Mesenchymal stem cell (in vitro differentiated cells and primary cell): ENCODE results near the gene GAGE12J. TPM values are rescaled to one million over a fixed set of nuclear protein-coding genes. Genes with fewer than 3 reads are reported as not detected.
"Not testable (repeated sequence)": the region's sequence is repeated elsewhere in the genome, so short reads cannot be mapped to it uniquely, and the experiment has no call there.

Experiments
- DNase-seq: peaks from one replicate; pipeline ENCODE4 v3.0.0-alpha.2; 2013
- H2AFZ ChIP-seq: one replicate; pipeline ENCODE4 v1.6.1; 2013; ENCODE audit warnings: low read depth, mild to moderate bottlenecking, control low read depth, inconsistent platforms, low read length, moderate library complexity
- H2AK5ac ChIP-seq: 2 replicates; pipeline ENCODE4 v1.6.1; 2013; ENCODE audit warnings: low read length, moderate library complexity, mild to moderate bottlenecking, inconsistent platforms; ENCODE audit not compliant: severe bottlenecking
- H2BK120ac ChIP-seq: one replicate; pipeline ENCODE4 v1.6.1; 2013; ENCODE audit warnings: low read depth, mild to moderate bottlenecking, inconsistent platforms, low read length, moderate library complexity
- H2BK12ac ChIP-seq, 2 experiments: one replicate each; pipeline ENCODE4 v1.6.1; 2013; ENCODE audit warnings: inconsistent platforms in 2 of 2, low read length in 2 of 2, mild to moderate bottlenecking in 2 of 2, moderate library complexity in 2 of 2, control low read depth in 1 of 2
- H2BK15ac ChIP-seq: one replicate; pipeline ENCODE4 v1.6.1; 2013; ENCODE audit warnings: mild to moderate bottlenecking, low read depth, inconsistent platforms; ENCODE audit not compliant: poor library complexity, severe bottlenecking
- H2BK5ac ChIP-seq: 2 replicates; pipeline ENCODE4 v1.6.1; 2013; ENCODE audit warnings: low read depth, mild to moderate bottlenecking, low read length, control low read depth, inconsistent platforms; ENCODE audit not compliant: poor library complexity, severe bottlenecking
- H3K14ac ChIP-seq, 2 experiments: one replicate each; pipeline ENCODE4 v1.6.1; 2013; ENCODE audit warnings: inconsistent platforms in 2 of 2, low read length in 2 of 2, control low read depth in 1 of 2, mild to moderate bottlenecking in 1 of 2, moderate library complexity in 1 of 2
- H3K18ac ChIP-seq, 2 experiments: one replicate each; pipeline ENCODE4 v1.6.1; 2013; ENCODE audit warnings: inconsistent platforms in 2 of 2, low read length in 2 of 2, control low read depth in 1 of 2, low read depth in 1 of 2, mild to moderate bottlenecking in 1 of 2
- H3K23ac ChIP-seq, 2 experiments: one replicate each; pipeline ENCODE4 v1.6.1; 2013; ENCODE audit warnings: inconsistent platforms in 2 of 2, low read length in 2 of 2, mild to moderate bottlenecking in 2 of 2, moderate library complexity in 2 of 2, control low read depth in 1 of 2
- H3K27ac ChIP-seq: 2 replicates; pipeline ENCODE4 v1.5.1; 2013; ENCODE audit warnings: mild to moderate bottlenecking, moderate library complexity, low read length, control low read depth, inconsistent platforms; ENCODE audit not compliant: poor library complexity, severe bottlenecking
- H3K27me3 ChIP-seq, 2 experiments: 2 replicates each; pipeline versions ENCODE4 v1.6.1 to v1.7.0; 2013; ENCODE audit warnings: low read length in 2 of 2, mild to moderate bottlenecking in 2 of 2, moderate library complexity in 2 of 2, control low read depth in 1 of 2, inconsistent platforms in 1 of 2; ENCODE audit not compliant: control insufficient read depth in 1 of 2, insufficient read depth in 1 of 2
- H3K36me3 ChIP-seq, 2 experiments: 2 replicates each; pipeline versions ENCODE4 v1.6.1 to v1.7.0; 2013; ENCODE audit warnings: low read length in 2 of 2, control low read depth in 1 of 2, inconsistent platforms in 1 of 2, low read depth in 1 of 2, mild to moderate bottlenecking in 1 of 2; ENCODE audit not compliant: insufficient read depth in 2 of 2, control insufficient read depth in 1 of 2
- H3K4ac ChIP-seq, 2 experiments: one replicate each; pipeline ENCODE4 v1.6.1; 2013; ENCODE audit warnings: inconsistent platforms in 2 of 2, low read length in 2 of 2, mild to moderate bottlenecking in 2 of 2, moderate library complexity in 2 of 2, control low read depth in 1 of 2, low read depth in 1 of 2
- H3K4me1 ChIP-seq: 2 replicates; pipeline ENCODE4 v1.6.1; 2013; ENCODE audit warnings: low read depth, low read length, control low read depth; ENCODE audit not compliant: control insufficient read depth, insufficient read depth
- H3K4me2 ChIP-seq: 2 replicates; pipeline ENCODE4 v1.6.1; 2013; ENCODE audit warnings: low read length, mild to moderate bottlenecking, inconsistent platforms; ENCODE audit not compliant: poor library complexity, severe bottlenecking
- H3K4me3 ChIP-seq, 2 experiments: 2 replicates each; pipeline versions ENCODE4 v1.5.1 to v1.7.0; 2013; ENCODE audit warnings: low read length in 2 of 2, mild to moderate bottlenecking in 2 of 2, control low read depth in 1 of 2, low read depth in 1 of 2; ENCODE audit not compliant: insufficient read depth in 1 of 2
- H3K79me1 ChIP-seq: replicated peaks from 2 replicates; pipeline ENCODE4 v1.6.1; 2013; ENCODE audit warnings: mild to moderate bottlenecking, control low read depth, low read length, inconsistent platforms; ENCODE audit not compliant: poor library complexity, severe bottlenecking
- H3K9ac ChIP-seq: 2 replicates; pipeline ENCODE4 v1.7.0; 2013; ENCODE audit warnings: mild to moderate bottlenecking, low read length, moderate library complexity
- H3K9me3 ChIP-seq: 2 replicates; pipeline ENCODE4 v1.7.0; 2013; ENCODE audit warnings: mild to moderate bottlenecking, low read length; ENCODE audit not compliant: control insufficient read depth
- H4K8ac ChIP-seq: one replicate; pipeline ENCODE4 v1.6.1; 2013; ENCODE audit warnings: inconsistent platforms, mild to moderate bottlenecking, low read length, moderate library complexity
- H4K91ac ChIP-seq: one replicate; pipeline ENCODE4 v1.6.1; 2013; ENCODE audit warnings: mild to moderate bottlenecking, low read length, inconsistent platforms
- WGBS: methylation state at CpG from one replicate; pipeline ENCODE4 v1.1.7; 2013; ENCODE audit warnings: mixed read lengths; 5-methylcytosine and 5-hydroxymethylcytosine counted together
- polyA plus RNA-seq, 2 experiments: library from polyadenylated mRNA; stranded (reverse); fragments of 200-250 nt; gene quantifications; one replicate each; pipeline ENCODE4 v1.2.3, GENCODE V29; 2013

The GAGE12J gene
- not detected for polyA plus RNA-seq (2013, experiment 1 of 2)
- not detected for polyA plus RNA-seq (2013, experiment 2 of 2)

DNA sequence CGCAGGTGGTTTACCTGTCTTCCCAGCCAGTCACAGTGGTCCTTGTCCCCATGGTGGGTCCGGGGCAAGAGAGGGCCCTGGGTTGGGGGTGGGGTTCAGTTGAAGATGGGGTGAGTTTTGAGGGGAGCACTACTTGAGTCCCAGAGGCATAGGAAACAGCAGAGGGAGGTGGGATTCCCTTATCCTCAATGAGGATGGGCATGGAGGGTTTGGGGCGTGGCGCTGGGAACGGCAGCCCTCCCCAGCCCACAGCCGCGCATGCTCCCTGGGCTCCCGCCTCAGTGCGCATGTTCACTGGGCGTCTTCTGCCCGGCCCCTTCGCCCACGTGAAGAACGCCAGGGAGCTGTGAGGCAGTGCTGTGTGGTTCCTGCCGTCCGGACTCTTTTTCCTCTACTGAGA, at the start of gene GAGE12J:
GAGE12J (plus strand) TSS at position 301 of the 400 bp plus-strand sequence. CDS start 1,157 bp downstream, outside the sequence.
- H3K14ac ChIP-seq, H2BK5ac ChIP-seq, H3K4me3 ChIP-seq, H4K8ac ChIP-seq, H4K91ac ChIP-seq, H2AFZ ChIP-seq, H2BK120ac ChIP-seq, H3K4ac ChIP-seq, H2AK5ac ChIP-seq, H2BK12ac ChIP-seq, H3K4me2 ChIP-seq, H3K23ac ChIP-seq, H3K18ac ChIP-seq, H3K4me1 ChIP-seq, DNase-seq, H3K79me1 ChIP-seq, H3K36me3 ChIP-seq, H3K9ac ChIP-seq, H2BK15ac ChIP-seq, H3K27ac ChIP-seq, H3K9me3 ChIP-seq, H3K27me3 ChIP-seq: not testable (repeated sequence)
- no CpG with 5 or more reads among the region's 16 CpGs for WGBS

GRCh38 chrX:49272421-49272820, 49.4 kb upstream of the GAGE12J start:
- Histone ChIP-seq H3K4me2 (no peak overlapping the region), H3K9ac (no peak overlapping the region), H3K18ac (no peak overlapping the region), H3K27ac (no peak overlapping the region), H4K8ac (no peak overlapping the region), H3K36me3 (peaks cover 0 to 7% of the 10 kb centered on the region in 2 experiments), H3K79me1 (peaks cover 13% of the 10 kb centered on the region), H2BK5ac (no peak overlapping the region), H3K23ac (no peak overlapping the region), H3K9me3 (no peaks in the 10 kb centered on the region), H2BK15ac (no peak overlapping the region), H3K14ac (no peak overlapping the region), H3K4me1 (peaks cover 22% of the 10 kb centered on the region), H2BK120ac (no peak overlapping the region), H2AFZ (no peak overlapping the region), H3K4ac (no peak overlapping the region), H2BK12ac (no peak overlapping the region), H3K27me3 (no peaks in the 10 kb centered on the region), H2AK5ac (no peak overlapping the region), H3K4me3 (peak overlapping the region in 1 of 2 experiments; percentile 7), H4K91ac (no peak overlapping the region)
- whole genome bisulfite sequencing: 91% methylated on average over 6 of the region's 6 CpGs
- no peak for DNase-seq

- WGBS: 92% methylated on average over 8 of the region's 8 CpGs
- no peak overlapping the region for H3K14ac ChIP-seq
- H3K9ac ChIP-seq: no peak overlapping the region
Measured at GRCh38 chrX:49273181-49273727, 48.6 kb upstream of the GAGE12J start.

DNA sequence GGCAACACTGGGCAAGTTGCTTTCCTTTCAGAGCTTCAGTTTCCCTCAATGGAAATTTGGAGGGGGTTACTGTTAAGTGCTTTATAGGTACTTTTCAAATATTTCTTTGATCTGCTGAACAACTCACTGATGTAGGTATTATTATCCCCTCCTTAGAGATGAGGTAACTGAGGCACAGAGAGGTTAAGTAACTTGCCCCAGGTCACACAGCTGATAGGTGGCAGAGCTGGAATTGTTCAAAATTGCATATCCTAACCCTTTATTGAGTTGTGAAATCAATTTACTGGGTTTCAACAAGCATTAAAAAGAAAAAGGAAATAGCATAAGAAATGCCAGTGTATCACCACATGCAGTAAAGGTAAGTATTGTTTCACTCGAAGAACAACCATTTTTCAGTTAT, 45.6 kb upstream of the GAGE12J start:
- no peaks in the 10 kb centered on the region for H3K27me3 ChIP-seq
- no peak overlapping the region for H3K4ac ChIP-seq
- H3K4me2 ChIP-seq: no peak overlapping the region
- no peak overlapping the region for H2BK5ac ChIP-seq
- no peak overlapping the region for H3K27ac ChIP-seq
- H3K79me1 ChIP-seq: peaks cover 17% of the 10 kb centered on the region
- no peak overlapping the region for H3K18ac ChIP-seq
- no peak overlapping the region for H3K23ac ChIP-seq
- no peak overlapping the region for H2AK5ac ChIP-seq
- H3K36me3 ChIP-seq: peaks cover 0 to 7% of the 10 kb centered on the region in 2 experiments
- H2BK120ac ChIP-seq: no peak overlapping the region
- no peak overlapping the region for H3K4me3 ChIP-seq
- H3K4me1 ChIP-seq: peaks cover 14% of the 10 kb centered on the region
- no peak overlapping the region for H3K9ac ChIP-seq
- no peak overlapping the region for H2AFZ ChIP-seq
- H2BK12ac ChIP-seq: no peak overlapping the region
- no peaks in the 10 kb centered on the region for H3K9me3 ChIP-seq
- H4K8ac ChIP-seq: no peak overlapping the region
- no CpG with 5 or more reads among the region's 1 CpG for WGBS
- no peak overlapping the region for H4K91ac ChIP-seq
- DNase-seq: no peak
- no peak overlapping the region for H2BK15ac ChIP-seq
- H3K14ac ChIP-seq: no peak overlapping the region

More at GRCh38 chrX:49273181-49273727, 48.6 kb upstream of the GAGE12J start:
- H4K8ac ChIP-seq: no peak overlapping the region
- no peak overlapping the region for H2BK12ac ChIP-seq
- no peak overlapping the region for H2AFZ ChIP-seq
- H3K18ac ChIP-seq: no peak overlapping the region
- H3K4ac ChIP-seq: no peak overlapping the region
- H2BK15ac ChIP-seq: no peak overlapping the region
- H3K23ac ChIP-seq: no peak overlapping the region
- H3K79me1 ChIP-seq: peaks cover 13% of the 10 kb centered on the region
- no peak overlapping the region for H2BK120ac ChIP-seq
- H2AK5ac ChIP-seq: no peak overlapping the region
- no peak overlapping the region for H3K4me3 ChIP-seq
- DNase-seq: no peak
- H3K27ac ChIP-seq: no peak overlapping the region
- no peak overlapping the region for H4K91ac ChIP-seq
- peaks cover 0 to 7% of the 10 kb centered on the region in 2 experiments for H3K36me3 ChIP-seq
- H3K27me3 ChIP-seq: no peaks in the 10 kb centered on the region
- H3K4me1 ChIP-seq: peaks cover 22% of the 10 kb centered on the region
- H2BK5ac ChIP-seq: no peak overlapping the region
- no peak overlapping the region for H3K4me2 ChIP-seq
- no peaks in the 10 kb centered on the region for H3K9me3 ChIP-seq
